Coronary artery (tissue), 2 donors: ENCODE measurements around the gene NLGN1.

Experiments
- DNase-seq: peaks from one replicate; pipeline ENCODE4 v3.0.0-alpha.2; 2017; ENCODE audit warnings: low spot score
- H3K27ac ChIP-seq, 2 donors: fragments of 200-600 bp; sonication (generic); one replicate each; pipeline ENCODE4 v1.5.1; 2016 to 2019
- H3K4me3 ChIP-seq: fragments of 200-600 bp; sonication (generic); 2 replicates; pipeline ENCODE4 v1.5.1; 2016; ENCODE audit warnings: mild to moderate bottlenecking, moderate library complexity
- TF ChIP-seq, protein P1 (sequence below): fragments of 200-600 bp; sonication (generic); IDR thresholded peaks from one replicate; pipeline ENCODE4 v1.5.1; 2019; ENCODE audit warnings: antibody characterized with exemption

Gene NLGN1

DNA sequence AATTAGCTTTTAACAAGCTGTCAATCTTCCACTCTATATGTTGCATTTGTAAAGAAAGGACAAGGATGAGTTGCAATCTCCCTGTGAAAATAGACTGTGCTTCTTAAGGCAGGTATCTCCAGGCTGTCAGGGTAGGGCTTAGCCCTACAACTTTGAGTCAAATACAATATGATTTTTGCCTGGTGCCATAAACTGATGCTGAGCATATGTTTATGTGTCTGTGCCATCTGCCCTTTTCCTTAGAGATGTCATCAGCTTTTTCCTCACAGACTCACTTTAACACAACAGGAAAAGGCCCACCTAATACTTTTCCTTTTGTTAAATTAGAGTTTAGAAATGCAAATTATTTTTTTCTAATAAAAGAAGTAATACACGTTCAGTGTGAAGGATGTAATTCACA, 548.3 kb downstream of the NLGN1 start:
- H3K4me3 ChIP-seq, result no peak overlapping the region
- TF ChIP-seq, protein P1, sequence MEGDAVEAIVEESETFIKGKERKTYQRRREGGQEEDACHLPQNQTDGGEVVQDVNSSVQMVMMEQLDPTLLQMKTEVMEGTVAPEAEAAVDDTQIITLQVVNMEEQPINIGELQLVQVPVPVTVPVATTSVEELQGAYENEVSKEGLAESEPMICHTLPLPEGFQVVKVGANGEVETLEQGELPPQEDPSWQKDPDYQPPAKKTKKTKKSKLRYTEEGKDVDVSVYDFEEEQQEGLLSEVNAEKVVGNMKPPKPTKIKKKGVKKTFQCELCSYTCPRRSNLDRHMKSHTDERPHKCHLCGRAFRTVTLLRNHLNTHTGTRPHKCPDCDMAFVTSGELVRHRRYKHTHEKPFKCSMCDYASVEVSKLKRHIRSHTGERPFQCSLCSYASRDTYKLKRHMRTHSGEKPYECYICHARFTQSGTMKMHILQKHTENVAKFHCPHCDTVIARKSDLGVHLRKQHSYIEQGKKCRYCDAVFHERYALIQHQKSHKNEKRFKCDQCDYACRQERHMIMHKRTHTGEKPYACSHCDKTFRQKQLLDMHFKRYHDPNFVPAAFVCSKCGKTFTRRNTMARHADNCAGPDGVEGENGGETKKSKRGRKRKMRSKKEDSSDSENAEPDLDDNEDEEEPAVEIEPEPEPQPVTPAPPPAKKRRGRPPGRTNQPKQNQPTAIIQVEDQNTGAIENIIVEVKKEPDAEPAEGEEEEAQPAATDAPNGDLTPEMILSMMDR, result no peak
- no peak for DNase-seq
- H3K27ac ChIP-seq, result no peak overlapping the region

DNA sequence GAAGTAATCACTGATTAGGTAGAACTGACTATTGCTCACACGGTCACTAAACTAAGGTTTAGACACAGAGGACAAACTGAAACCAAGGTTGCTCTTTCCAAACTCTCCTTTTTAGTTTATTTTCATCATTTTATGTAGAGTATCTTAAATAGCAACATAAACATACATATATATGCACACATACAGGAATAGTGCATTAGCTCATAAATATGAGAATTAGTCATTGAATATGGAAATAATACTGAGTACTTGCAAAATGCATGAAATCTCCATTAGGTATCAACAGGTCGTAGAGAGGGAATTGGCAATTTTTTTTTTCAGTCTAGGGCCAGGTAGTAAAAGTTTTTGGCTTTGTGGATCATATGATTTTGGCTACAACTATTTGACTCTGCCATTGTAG, 557.1 kb downstream of the NLGN1 start:
- Histone ChIP-seq H3K27ac (no peak overlapping the region), H3K4me3 (no peak overlapping the region)
- no peak for DNase-seq
- TF ChIP-seq, protein P1, result no peak

GRCh38 chr3:173957646-173958045, 560.1 kb downstream of the NLGN1 start:
- TF ChIP-seq, protein P1, result no peak
- Histone ChIP-seq H3K27ac (no peak overlapping the region), H3K4me3 (no peak overlapping the region)
- no peak for DNase-seq

GRCh38 chr3:173958805-173959204, 561.3 kb downstream of the NLGN1 start:
- DNase-seq, result no peak
- Histone ChIP-seq H3K27ac (no peak overlapping the region), H3K4me3 (no peak overlapping the region)
- TF ChIP-seq, protein P1, result no peak

DNA sequence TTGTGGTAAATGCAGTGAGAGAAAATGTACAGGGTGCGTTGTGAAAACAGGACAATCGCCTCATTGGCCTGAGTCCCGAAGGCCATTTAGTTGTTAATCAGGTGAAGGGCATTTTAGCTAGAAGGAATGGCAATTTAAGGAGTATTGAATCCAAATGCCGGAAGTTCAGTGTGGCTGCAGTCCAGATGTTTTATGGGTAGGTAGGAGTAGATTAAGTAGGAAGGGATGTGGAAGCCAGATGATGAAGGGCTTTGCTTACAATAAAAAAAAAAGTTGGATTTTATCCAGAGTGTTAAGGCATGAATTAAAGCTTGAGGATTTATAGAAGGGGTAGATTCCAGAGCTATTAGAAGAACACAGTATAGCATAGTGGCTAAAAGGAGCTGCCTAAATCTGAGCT, 572.7 kb downstream of the NLGN1 start:
- no peak overlapping the region for H3K4me3 ChIP-seq
- TF ChIP-seq, protein P1, result no peak
- no peak overlapping the region for H3K27ac ChIP-seq
- DNase-seq, result no peak

DNA sequence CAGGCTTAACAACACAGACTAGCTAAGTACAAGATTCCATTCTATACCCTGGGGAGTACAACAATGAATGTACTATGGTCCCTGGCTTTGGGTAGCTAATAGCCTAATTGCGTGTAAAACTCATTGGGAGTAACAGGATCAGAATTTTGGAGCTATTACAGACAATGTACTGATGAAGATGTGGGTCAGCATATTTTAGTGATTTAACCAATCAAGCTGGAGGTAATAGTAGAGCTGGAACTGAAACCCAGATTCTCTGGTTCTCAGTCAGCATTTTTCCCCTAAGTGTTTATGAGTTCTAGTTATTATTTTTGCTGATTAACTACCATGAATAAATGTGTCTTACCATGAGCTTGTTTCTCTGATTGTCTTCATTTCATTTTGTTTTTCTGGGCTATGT, 578.7 kb downstream of the NLGN1 start:
- DNase-seq, result no peak
- H3K27ac ChIP-seq, result no peak overlapping the region
- no peak overlapping the region for H3K4me3 ChIP-seq
- TF ChIP-seq, protein P1, result no peak

DNA sequence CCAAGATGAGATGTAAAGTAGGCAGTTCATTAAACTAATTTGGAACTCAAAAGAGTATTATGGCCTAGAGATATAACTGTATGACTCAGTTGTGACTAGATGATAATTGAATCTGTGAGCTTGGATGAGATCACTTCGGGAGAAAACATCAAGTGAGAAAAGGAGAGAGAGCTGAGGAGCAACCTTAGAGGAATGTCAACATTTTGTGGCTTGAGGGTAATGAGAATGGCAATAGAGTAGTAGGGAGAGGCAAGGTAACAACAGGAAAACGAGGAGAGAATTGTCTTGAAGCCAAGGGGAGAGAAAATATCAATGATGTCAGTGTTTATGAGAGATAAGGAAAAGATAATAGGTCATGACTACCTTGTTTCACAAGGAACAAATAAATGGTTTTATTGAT, 580.2 kb downstream of the NLGN1 start:
- TF ChIP-seq, protein P1, result no peak
- H3K4me3 ChIP-seq, result no peak overlapping the region
- DNase-seq, result no peak
- no peak overlapping the region for H3K27ac ChIP-seq
